ENCODE results near the gene TUT4. TPM values are rescaled to one million over a fixed set of nuclear protein-coding genes. Genes with fewer than 3 reads are reported as not detected.

TUT4 gene
- 10 to 100 TPM; 44.4 to 76.1 TPM for total RNA-seq

GRCh38 chr1:52552505-52553361 is at the start of gene TUT4:
TSS of gene TUT4 (minus strand) at chr1:52553092. CDS start at chr1:52526280, 26,812 bp downstream.
- Histone ChIP-seq H3K27ac (peak within 1 kb of the TSS; percentile 94), H3K36me3 (no peaks in the 10 kb centered on the region), H3K4me3 (peak within 1 kb of the TSS; percentile 87 to 94), H3K9me3 (no peaks in the 10 kb centered on the region), H3K27me3 (replicated peaks; ENCODE audit: insufficient read depth) (no peaks in the 10 kb centered on the region), H3K4me1 (replicated peaks) (no peaks in the 10 kb centered on the region)
- intact Hi-C loops (cut with DNase I) = loop anchor here (10.0 kb wide), 1 partner anchor 52 kb away; the partner anchor contains the start of gene GPX7
- WGBS = 1% methylated on average over 54 of the region's 68 CpGs
- peak; percentile 62 for DNase-seq (ENCODE audit: low spot score)
- TF ChIP-seq POLR2A (IDR thresholded peaks at IDR 0.05) (peak; percentile 67), CTCF (IDR thresholded peaks at IDR 0.05) (no peak), POLR2AphosphoS5 (IDR thresholded peaks at IDR 0.05) (peak; percentile 8)

- no peaks in the 10 kb centered on the region for H3K36me3 ChIP-seq
- TF ChIP-seq POLR2AphosphoS5 (IDR thresholded peaks at IDR 0.05) (no peak), POLR2A (IDR thresholded peaks at IDR 0.05) (no peak), CTCF (IDR thresholded peaks at IDR 0.05) (no peak)
- peak within 1 kb of the TSS; percentile 47 to 51 for H3K4me3 ChIP-seq
- 2% methylated on average over 47 of the region's 97 CpGs for WGBS
- DNase-seq (ENCODE audit: low spot score) = peak; percentile 19
- H3K27ac ChIP-seq = peak within 1 kb of the TSS; percentile 70 to 79
- H3K9me3 ChIP-seq = no peaks in the 10 kb centered on the region
- intact Hi-C loops (cut with DNase I) = loop anchor here (10.0 kb wide), 1 partner anchor 47 kb away; the partner anchor contains the start of gene TUT4
- H3K27me3 ChIP-seq (replicated peaks; ENCODE audit: insufficient read depth) = no peaks in the 10 kb centered on the region
- peaks cover 8% of the 10 kb centered on the region for H3K4me1 ChIP-seq (replicated peaks)
Measured at GRCh38 chr1:52601991-52602855, 49.3 kb upstream of the TUT4 start, which contains the start of gene GPX7. TSS of gene GPX7 (plus strand) at chr1:52602371. CDS start at chr1:52602410, 39 bp downstream.

- Histone ChIP-seq H3K36me3 (no peaks in the 10 kb centered on the region), H3K4me3 (peak overlapping the region in 1 of 2 donors; percentile 47), H3K27ac (peak overlapping the region; percentile 70 to 79), H3K27me3 (replicated peaks; ENCODE audit: insufficient read depth) (no peaks in the 10 kb centered on the region), H3K4me1 (replicated peaks) (peaks cover 8% of the 10 kb centered on the region), H3K9me3 (no peaks in the 10 kb centered on the region)
- TF ChIP-seq POLR2A (IDR thresholded peaks at IDR 0.05) (no peak), CTCF (IDR thresholded peaks at IDR 0.05) (no peak), POLR2AphosphoS5 (IDR thresholded peaks at IDR 0.05) (no peak)
- 61% methylated on average over 3 of the region's 3 CpGs for WGBS
- intact Hi-C loops (cut with DNase I) = loop anchor here (10.0 kb wide), 1 partner anchor 47 kb away; the partner anchor contains the start of gene TUT4
- no peak for DNase-seq (ENCODE audit: low spot score)
Measured at GRCh38 chr1:52601519-52601918, 48.6 kb upstream of the TUT4 start.

- DNase-seq (ENCODE audit: low spot score) = no peak
- H3K9me3 ChIP-seq = no peaks in the 10 kb centered on the region
- 98% methylated on average over 8 of the region's 8 CpGs for WGBS
- no peaks in the 10 kb centered on the region for H3K36me3 ChIP-seq
- peaks cover 8% of the 10 kb centered on the region for H3K4me1 ChIP-seq (replicated peaks)
- no peak overlapping the region for H3K27ac ChIP-seq
- intact Hi-C loops (cut with DNase I) = loop anchor here (10.0 kb wide), 1 partner anchor 46 kb away; the partner anchor contains the start of gene TUT4
- no peak for TF ChIP-seq POLR2A (IDR thresholded peaks at IDR 0.05)
- TF ChIP-seq CTCF (IDR thresholded peaks at IDR 0.05) = no peak
- no peak for TF ChIP-seq POLR2AphosphoS5 (IDR thresholded peaks at IDR 0.05)
- no peaks in the 10 kb centered on the region for H3K27me3 ChIP-seq (replicated peaks; ENCODE audit: insufficient read depth)
- no peak overlapping the region for H3K4me3 ChIP-seq
Measured at GRCh38 chr1:52600533-52601179, 47.8 kb upstream of the TUT4 start.
